ENCODE results near the gene FRK.

- TF ChIP-seq EZH2 (IDR thresholded peaks at IDR 0.05; ENCODE audit: borderline replicate concordance, low read length): no peak
- TF ChIP-seq, protein P1, sequence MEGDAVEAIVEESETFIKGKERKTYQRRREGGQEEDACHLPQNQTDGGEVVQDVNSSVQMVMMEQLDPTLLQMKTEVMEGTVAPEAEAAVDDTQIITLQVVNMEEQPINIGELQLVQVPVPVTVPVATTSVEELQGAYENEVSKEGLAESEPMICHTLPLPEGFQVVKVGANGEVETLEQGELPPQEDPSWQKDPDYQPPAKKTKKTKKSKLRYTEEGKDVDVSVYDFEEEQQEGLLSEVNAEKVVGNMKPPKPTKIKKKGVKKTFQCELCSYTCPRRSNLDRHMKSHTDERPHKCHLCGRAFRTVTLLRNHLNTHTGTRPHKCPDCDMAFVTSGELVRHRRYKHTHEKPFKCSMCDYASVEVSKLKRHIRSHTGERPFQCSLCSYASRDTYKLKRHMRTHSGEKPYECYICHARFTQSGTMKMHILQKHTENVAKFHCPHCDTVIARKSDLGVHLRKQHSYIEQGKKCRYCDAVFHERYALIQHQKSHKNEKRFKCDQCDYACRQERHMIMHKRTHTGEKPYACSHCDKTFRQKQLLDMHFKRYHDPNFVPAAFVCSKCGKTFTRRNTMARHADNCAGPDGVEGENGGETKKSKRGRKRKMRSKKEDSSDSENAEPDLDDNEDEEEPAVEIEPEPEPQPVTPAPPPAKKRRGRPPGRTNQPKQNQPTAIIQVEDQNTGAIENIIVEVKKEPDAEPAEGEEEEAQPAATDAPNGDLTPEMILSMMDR (conservative IDR thresholded peaks at IDR 0.05 in 1 of 2, IDR thresholded peaks at IDR 0.05 in 1 of 2; ENCODE audit: extremely low read depth in 1 of 2, insufficient read depth in 1 of 2, low read depth in 1 of 2, low read length in 2 of 2): no peak
Observed at GRCh38 chr6:116010386-116010785, 50.3 kb downstream of the FRK start.
